SU-DHL-6 (cell line): ENCODE measurements around the gene SSNA1.

Source experiments
- H2AFZ ChIP-seq: fragments of 200-600 bp; sonication (generic); 2 replicates; pipeline ENCODE4 v1.6.1; 2014; ENCODE audit warnings: low read depth, mild to moderate bottlenecking, moderate library complexity, mixed read lengths, antibody characterized with exemption, low read length; ENCODE audit not compliant: severe bottlenecking
- H3F3A ChIP-seq: fragments of 200-600 bp; shearing (Covaris generic); 2 replicates; pipeline ENCODE4 v1.6.0; 2016; ENCODE audit warnings: antibody characterized with exemption, mild to moderate bottlenecking; ENCODE audit not compliant: insufficient read depth
- H3K27ac ChIP-seq: fragments of 200-600 bp; sonication (generic); 2 replicates; pipeline ENCODE4 v1.5.1; 2016; ENCODE audit warnings: low read depth, mild to moderate bottlenecking, low read length, moderate library complexity, mixed read lengths
- H3K27me3 ChIP-seq: fragments of 200-600 bp; sonication (generic), shearing (Covaris generic); 2 replicates; pipeline ENCODE4 v1.6.0; 2014; ENCODE audit warnings: mild to moderate bottlenecking, low read length
- H3K36me3 ChIP-seq: fragments of 200-600 bp; sonication (generic); 2 replicates; pipeline ENCODE4 v1.6.1; 2014; ENCODE audit warnings: mild to moderate bottlenecking, low read length, mixed read lengths
- H3K4me2 ChIP-seq: fragments of 300-600, 200-600 bp; shearing (Covaris generic), sonication (generic); 2 replicates; pipeline ENCODE4 v1.6.0; 2014; ENCODE audit warnings: low read length, low read depth, mild to moderate bottlenecking; ENCODE audit not compliant: poor library complexity, severe bottlenecking
- H3K4me3 ChIP-seq: fragments of 200-600 bp; sonication (generic); 2 replicates; pipeline ENCODE4 v1.5.1; 2014; ENCODE audit warnings: antibody characterized with exemption, low read length, mild to moderate bottlenecking, mixed read lengths; ENCODE audit not compliant: insufficient read depth, poor library complexity, severe bottlenecking
- H3K79me2 ChIP-seq: fragments of 200-600 bp; sonication (generic); 2 replicates; pipeline ENCODE4 v1.6.1; 2014; ENCODE audit warnings: mild to moderate bottlenecking, low read length, moderate library complexity; ENCODE audit not compliant: insufficient read depth
- H3K9ac ChIP-seq: fragments of 200-600 bp; sonication (generic); 2 replicates; pipeline ENCODE4 v1.7.0; 2014; ENCODE audit warnings: mild to moderate bottlenecking, low read length
- H3K9me2 ChIP-seq: fragments of 200-600 bp; sonication (generic); replicated peaks from 2 replicates; pipeline ENCODE4 v1.6.1; 2014; ENCODE audit warnings: low read length; ENCODE audit not compliant: insufficient read depth
- H3K9me3 ChIP-seq: fragments of 200-600 bp; sonication (generic); 2 replicates; pipeline ENCODE4 v1.6.1; 2014; ENCODE audit warnings: low read length, mixed read lengths; ENCODE audit not compliant: insufficient read depth
- H4K20me1 ChIP-seq: fragments of 200-600 bp; sonication (generic); 2 replicates; pipeline ENCODE4 v1.6.1; 2014; ENCODE audit warnings: low read depth, mild to moderate bottlenecking, antibody characterized with exemption, low read length, moderate library complexity, mixed read lengths
- EZH2phosphoT487 ChIP-seq: fragments of 200-600 bp; sonication (generic), shearing (Covaris generic); conservative IDR thresholded peaks from 2 replicates; pipeline ENCODE4 v1.6.1; 2018; ENCODE audit warnings: mild to moderate bottlenecking, antibody characterized with exemption, low read length, moderate library complexity, mixed read lengths
- TF ChIP-seq, protein P1 (sequence below): fragments of 200-600 bp; sonication (generic); IDR thresholded peaks from one replicate; pipeline ENCODE4 v1.5.1; 2017; ENCODE audit warnings: antibody characterized with exemption, mild to moderate bottlenecking, low read length, moderate library complexity; ENCODE audit not compliant: insufficient read depth, poor library complexity, severe bottlenecking

The SSNA1 gene

DNA sequence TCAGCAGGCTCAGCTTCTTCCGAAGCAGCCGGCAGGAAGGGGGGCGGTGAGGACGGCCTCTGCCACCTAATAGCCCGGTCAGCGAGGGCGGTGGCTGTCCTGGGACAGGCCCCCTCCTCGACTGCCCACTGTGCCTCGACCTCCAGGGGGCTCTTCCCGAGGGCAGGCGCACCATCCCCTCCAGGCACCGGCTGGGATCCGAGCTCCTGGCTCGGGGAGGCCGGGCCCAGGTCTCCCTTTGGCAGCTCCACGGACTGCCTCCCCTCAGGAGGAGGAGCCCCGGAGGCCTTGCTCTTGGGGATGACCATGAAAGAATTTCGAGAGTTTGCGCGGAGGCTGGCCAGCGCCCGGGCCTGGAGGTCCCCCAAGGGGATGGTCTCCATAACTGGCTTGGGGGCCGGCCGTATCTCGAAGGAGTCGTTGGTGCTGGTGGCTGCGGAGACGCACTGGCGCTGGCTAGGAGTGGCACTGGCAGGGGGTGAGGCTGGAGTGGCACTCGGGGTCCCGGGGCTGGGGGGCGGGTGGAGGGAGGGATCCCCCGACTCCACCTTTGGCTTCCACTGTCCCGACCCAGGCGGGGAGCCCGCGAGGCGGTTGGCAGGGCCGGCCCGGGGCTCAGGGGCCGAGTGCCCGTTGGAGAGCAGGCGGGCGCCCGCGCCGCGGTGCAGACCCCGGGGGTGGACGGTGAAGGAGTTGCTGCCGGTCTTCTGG, 11.1 kb downstream of the SSNA1 start:
- Histone ChIP-seq H3K79me2 (peaks cover 8% of the 10 kb centered on the region), H3K4me2 (peak overlapping the region; percentile 59), H3K27ac (no peak overlapping the region), H3K36me3 (no peaks in the 10 kb centered on the region), H3K27me3 (no peaks in the 10 kb centered on the region), H3K9me2 (no peaks in the 10 kb centered on the region), H4K20me1 (no peaks in the 10 kb centered on the region), H3K9me3 (no peaks in the 10 kb centered on the region), H3K9ac (peak overlapping the region; percentile 46; the same call in 1 of the 2 replicates), H3F3A (peaks cover 12% of the 10 kb centered on the region), H2AFZ (no peak overlapping the region), H3K4me3 (peak overlapping the region; percentile 39)
- TF ChIP-seq, protein P1, sequence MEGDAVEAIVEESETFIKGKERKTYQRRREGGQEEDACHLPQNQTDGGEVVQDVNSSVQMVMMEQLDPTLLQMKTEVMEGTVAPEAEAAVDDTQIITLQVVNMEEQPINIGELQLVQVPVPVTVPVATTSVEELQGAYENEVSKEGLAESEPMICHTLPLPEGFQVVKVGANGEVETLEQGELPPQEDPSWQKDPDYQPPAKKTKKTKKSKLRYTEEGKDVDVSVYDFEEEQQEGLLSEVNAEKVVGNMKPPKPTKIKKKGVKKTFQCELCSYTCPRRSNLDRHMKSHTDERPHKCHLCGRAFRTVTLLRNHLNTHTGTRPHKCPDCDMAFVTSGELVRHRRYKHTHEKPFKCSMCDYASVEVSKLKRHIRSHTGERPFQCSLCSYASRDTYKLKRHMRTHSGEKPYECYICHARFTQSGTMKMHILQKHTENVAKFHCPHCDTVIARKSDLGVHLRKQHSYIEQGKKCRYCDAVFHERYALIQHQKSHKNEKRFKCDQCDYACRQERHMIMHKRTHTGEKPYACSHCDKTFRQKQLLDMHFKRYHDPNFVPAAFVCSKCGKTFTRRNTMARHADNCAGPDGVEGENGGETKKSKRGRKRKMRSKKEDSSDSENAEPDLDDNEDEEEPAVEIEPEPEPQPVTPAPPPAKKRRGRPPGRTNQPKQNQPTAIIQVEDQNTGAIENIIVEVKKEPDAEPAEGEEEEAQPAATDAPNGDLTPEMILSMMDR: no peak
- no peak for TF ChIP-seq EZH2phosphoT487

DNA sequence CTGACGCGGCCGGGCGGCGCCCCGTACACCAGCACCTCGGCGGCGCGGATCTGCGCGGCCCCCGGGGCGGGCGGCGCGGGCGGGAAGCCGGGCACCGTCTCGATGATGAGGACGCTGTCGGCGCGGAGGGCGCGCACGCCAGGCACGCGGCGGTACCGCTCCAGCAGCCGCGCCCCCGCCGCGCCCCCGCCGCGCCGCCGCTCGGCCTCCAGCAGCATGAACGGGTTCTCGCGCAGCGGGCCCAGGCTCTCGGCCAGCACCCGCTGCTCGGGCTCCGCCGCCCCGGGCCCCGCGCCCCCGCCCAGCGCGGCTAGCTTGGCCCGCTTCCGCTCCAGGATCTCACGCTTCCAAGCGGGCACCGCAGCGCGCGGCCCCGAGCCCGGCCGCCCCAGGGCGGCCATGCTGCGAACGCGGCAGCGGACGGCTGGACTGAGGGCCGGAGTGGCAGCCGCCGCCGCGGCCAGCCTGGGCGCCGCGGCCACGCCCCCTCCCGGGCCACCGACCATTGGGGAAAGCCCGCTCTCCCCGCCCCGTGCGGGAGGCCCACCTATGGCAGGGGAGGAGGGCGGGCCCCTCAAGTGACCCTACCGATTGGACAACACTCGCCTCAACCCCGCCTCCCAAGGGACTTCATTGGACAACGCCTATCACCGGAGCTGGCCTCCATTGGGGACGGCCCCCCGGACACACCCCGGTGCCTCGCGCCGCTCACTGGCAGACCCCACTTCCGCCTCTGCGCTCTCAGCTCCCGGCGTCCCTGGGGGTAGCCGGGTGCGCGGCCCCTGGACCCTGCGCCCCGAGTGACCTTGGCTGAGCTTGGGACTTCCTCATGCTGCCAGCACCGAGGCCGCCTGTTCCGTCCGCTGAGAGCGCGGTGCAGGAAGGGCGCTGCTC, 12.1 kb downstream of the SSNA1 start, which contains the start of gene TPRN:
Gene TPRN (minus strand): TSS at position 431 of the 894 bp plus-strand sequence. CDS start 30 bp downstream, at position 401.
- Histone ChIP-seq H3K9ac (peak within 1 kb of the TSS; percentile 80), H3K4me3 (peak within 1 kb of the TSS; percentile 68), H3K4me2 (peak within 1 kb of the TSS; percentile 69), H3K36me3 (no peaks in the 10 kb centered on the region), H3K27ac (peak within 1 kb of the TSS; percentile 62), H3K9me3 (no peaks in the 10 kb centered on the region), H3K27me3 (no peaks in the 10 kb centered on the region), H3K79me2 (peaks cover 15% of the 10 kb centered on the region), H3K9me2 (no peaks in the 10 kb centered on the region), H2AFZ (no peak within 1 kb of the TSS), H3F3A (peaks cover 12% of the 10 kb centered on the region), H4K20me1 (no peaks in the 10 kb centered on the region)
- TF ChIP-seq EZH2phosphoT487: no peak
- TF ChIP-seq, protein P1: no peak

DNA sequence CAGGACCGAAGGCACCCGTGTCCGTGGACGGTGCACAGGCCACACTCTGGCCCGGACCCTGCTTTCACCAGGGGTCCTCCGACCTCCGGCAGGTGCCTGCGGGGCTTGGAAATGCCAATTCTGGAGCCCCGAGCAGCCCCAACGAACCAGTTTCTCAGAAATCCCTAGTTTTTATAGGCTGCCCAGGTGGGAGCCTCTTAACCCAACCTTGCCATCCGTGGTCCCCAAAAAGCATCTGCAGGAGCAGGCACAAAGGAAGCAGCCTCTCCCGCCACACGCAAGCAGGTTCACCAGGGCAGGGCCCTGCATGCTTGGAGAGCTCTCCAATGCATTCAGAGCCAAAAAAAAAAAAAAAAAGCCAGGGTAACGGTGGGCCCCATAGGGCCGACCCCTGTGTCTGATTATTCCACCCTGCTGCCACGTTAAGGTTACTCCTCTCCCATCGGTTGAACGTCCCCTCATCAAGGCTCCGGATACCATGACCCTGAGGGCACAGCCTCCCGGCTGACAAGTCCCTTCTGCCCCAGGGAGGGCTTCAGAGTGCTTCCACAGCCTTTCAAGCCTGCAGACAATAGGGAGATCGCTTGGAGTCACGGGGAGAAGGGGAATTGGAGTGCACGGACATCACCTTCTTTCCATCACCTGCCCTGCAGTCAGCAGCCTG, 12.9 kb downstream of the SSNA1 start:
- no peak overlapping the region for H2AFZ ChIP-seq
- peak overlapping the region; percentile 69 for H3K4me2 ChIP-seq
- H3K27me3 ChIP-seq: no peaks in the 10 kb centered on the region
- H3K79me2 ChIP-seq: peaks cover 23% of the 10 kb centered on the region
- H3K9me2 ChIP-seq: no peaks in the 10 kb centered on the region
- H4K20me1 ChIP-seq: no peaks in the 10 kb centered on the region
- H3K4me3 ChIP-seq: peak overlapping the region; percentile 68
- no peak for TF ChIP-seq EZH2phosphoT487
- TF ChIP-seq, protein P1: no peak
- peak overlapping the region; percentile 62 for H3K27ac ChIP-seq
- H3K36me3 ChIP-seq: no peaks in the 10 kb centered on the region
- H3K9ac ChIP-seq: peak overlapping the region; percentile 80
- H3F3A ChIP-seq: peaks cover 12% of the 10 kb centered on the region
- no peaks in the 10 kb centered on the region for H3K9me3 ChIP-seq
